HG02798 (cell line): ENCODE results near the gene ZNF555.

Source experiments
- ATAC-seq: cut with Tn5 transposase; IDR thresholded peaks from one replicate; pipeline ENCODE4 v1.9.1; 2021; ENCODE audit warnings: mild to moderate bottlenecking; ENCODE audit not compliant: unreplicated experiment, poor library complexity

ZNF555 gene

GRCh38 chr19:2906631-2907195 lies 65.4 kb downstream of the ZNF555 start:
- ATAC-seq = no peak
